ENCODE results near the gene CYBC1.

CYBC1 gene

DNA sequence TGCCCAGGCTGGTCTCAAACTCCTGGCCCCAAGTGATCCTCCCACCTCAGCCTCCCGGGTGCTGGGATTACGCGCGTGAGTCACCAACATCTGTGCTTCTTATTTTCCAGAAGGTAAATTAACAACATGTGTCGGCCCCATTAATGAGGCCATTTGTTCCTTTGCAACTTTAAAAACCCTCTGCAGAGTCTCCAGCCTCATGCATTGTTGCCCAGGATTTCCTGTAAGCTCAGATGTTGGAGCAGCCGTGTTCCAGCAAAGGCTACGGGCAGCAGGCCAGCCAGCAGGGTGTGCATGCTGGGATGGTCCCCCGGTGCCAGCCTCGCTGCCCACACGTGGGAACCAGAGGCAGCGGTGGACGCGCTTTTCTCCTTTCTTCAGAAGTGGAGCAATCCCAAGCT, 51.5 kb downstream of the CYBC1 start:
- no peak overlapping the region for H3K9ac ChIP-seq (ENCODE audit: insufficient read length)
- H3K36me3 ChIP-seq (ENCODE audit: insufficient read depth, low read length) = no peaks in the 10 kb centered on the region; the same call in 1 of the 2 replicates
- TF ChIP-seq POLR2AphosphoS5 (IDR thresholded peaks at IDR 0.05; ENCODE audit: borderline replicate concordance, low read depth, low read length) = no peak
- DNase-seq (ENCODE audit: low read depth, low spot score) = no peak
- H3K9me3 ChIP-seq (ENCODE audit: low read depth, low read length) = no peaks in the 10 kb centered on the region
- peak overlapping the region; percentile 21 for H3K4me3 ChIP-seq
- H3K27ac ChIP-seq = peak overlapping the region; percentile 76

DNA sequence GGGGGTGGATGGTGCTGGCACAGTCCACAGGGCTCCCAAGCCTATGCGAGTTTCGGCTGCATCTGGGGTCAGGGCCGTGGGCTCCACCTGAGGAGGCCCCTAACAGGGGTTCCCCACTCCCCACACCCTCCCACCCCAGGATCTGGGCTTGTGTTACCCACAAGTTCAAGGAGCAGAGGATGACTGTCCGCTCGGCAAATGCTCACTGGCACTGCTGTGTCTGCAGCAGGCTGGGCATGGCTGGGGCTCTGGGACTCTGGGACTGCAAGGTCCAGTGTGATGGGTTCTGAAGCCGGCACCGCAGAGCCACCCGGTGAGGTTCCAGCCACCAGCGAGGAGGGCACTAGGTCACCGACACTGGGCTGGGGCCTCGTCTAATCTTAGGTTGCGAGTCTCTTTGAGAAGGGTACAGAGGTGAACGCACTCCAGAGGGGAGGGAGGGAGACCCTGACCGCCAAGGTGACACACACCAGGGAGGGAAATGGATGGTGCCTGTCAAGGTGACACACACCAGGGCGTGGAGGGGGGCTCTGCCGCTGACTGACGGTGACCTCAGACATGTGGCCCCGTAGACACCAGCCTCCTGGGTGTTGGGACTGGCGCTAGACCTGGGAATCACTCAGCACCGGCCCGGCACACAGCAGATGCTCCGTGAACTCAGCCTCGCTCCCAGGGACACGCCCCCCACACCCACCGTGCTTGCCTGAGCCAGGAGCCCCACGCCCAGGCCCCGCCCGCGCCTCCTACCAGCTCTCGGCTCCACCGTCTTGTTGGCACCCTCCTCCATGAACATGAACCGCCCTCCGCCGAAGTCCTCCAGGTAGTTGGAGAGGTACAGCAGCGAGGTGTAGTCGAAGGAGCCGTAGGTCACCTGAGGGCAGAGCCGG, 52.9 kb downstream of the CYBC1 start:
- Histone ChIP-seq H3K27ac (no peak overlapping the region), H3K9ac (ENCODE audit: insufficient read length) (no peak overlapping the region), H3K4me3 (no peak overlapping the region), H3K9me3 (ENCODE audit: low read depth, low read length) (no peaks in the 10 kb centered on the region), H3K36me3 (ENCODE audit: insufficient read depth, low read length) (no peaks in the 10 kb centered on the region)
- TF ChIP-seq FOXP2 (optimal IDR thresholded peaks at IDR 0.05; ENCODE audit: control extremely low read depth, extremely low read length, insufficient read depth) (no peak), EZH2 (IDR thresholded peaks at IDR 0.05) (no peak), POLR2AphosphoS5 (IDR thresholded peaks at IDR 0.05; ENCODE audit: borderline replicate concordance, low read depth, low read length) (no peak)
- DNase-seq (ENCODE audit: low read depth, low spot score) = no peak

- Histone ChIP-seq H3K27ac (peak overlapping the region; percentile 2; the same call in 1 of the 2 replicates), H3K9ac (ENCODE audit: insufficient read length) (no peak overlapping the region), H3K9me3 (ENCODE audit: low read depth, low read length) (no peaks in the 10 kb centered on the region), H3K36me3 (ENCODE audit: insufficient read depth, low read length) (no peaks in the 10 kb centered on the region; the same call in 1 of the 2 replicates), H3K4me3 (no peak overlapping the region)
- TF ChIP-seq POLR2AphosphoS5 (IDR thresholded peaks at IDR 0.05; ENCODE audit: borderline replicate concordance, low read depth, low read length) (no peak), EZH2 (IDR thresholded peaks at IDR 0.05) (no peak), FOXP2 (optimal IDR thresholded peaks at IDR 0.05; ENCODE audit: control extremely low read depth, extremely low read length, insufficient read depth) (no peak)
- no peak for DNase-seq (ENCODE audit: low read depth, low spot score)
Measured at GRCh38 chr17:82396601-82397435, 53.7 kb downstream of the CYBC1 start.

DNA sequence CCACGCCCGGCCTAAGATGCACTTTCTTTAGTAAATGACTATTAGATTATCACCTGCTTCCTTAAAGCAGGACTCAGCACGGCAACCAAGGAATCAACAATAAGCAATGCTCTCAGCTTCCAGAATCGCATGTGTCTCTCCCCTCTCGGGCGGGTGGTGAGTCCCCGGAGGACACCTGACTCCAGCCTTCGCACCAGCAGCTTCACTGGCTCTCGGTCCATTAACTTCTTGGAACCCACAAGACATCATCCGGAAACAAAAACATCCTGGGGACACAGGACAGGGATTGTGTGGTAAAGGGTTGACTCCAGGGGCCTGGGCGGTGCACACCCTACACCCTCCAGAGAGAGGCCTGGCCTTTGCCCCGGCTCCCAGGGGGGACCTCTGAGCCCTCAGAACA, 56.3 kb downstream of the CYBC1 start:
- H3K4me3 ChIP-seq = no peak overlapping the region
- no peak overlapping the region for H3K9ac ChIP-seq (ENCODE audit: insufficient read length)
- no peak overlapping the region for H3K27ac ChIP-seq
- TF ChIP-seq FOXP2 (optimal IDR thresholded peaks at IDR 0.05; ENCODE audit: control extremely low read depth, extremely low read length, insufficient read depth) (no peak), EZH2 (IDR thresholded peaks at IDR 0.05) (no peak), POLR2AphosphoS5 (IDR thresholded peaks at IDR 0.05; ENCODE audit: borderline replicate concordance, low read depth, low read length) (no peak)
- no peaks in the 10 kb centered on the region for H3K9me3 ChIP-seq (ENCODE audit: low read depth, low read length)
- H3K36me3 ChIP-seq (ENCODE audit: insufficient read depth, low read length) = no peaks in the 10 kb centered on the region; the same call in 1 of the 2 replicates
- DNase-seq (ENCODE audit: low read depth, low spot score) = no peak

DNA sequence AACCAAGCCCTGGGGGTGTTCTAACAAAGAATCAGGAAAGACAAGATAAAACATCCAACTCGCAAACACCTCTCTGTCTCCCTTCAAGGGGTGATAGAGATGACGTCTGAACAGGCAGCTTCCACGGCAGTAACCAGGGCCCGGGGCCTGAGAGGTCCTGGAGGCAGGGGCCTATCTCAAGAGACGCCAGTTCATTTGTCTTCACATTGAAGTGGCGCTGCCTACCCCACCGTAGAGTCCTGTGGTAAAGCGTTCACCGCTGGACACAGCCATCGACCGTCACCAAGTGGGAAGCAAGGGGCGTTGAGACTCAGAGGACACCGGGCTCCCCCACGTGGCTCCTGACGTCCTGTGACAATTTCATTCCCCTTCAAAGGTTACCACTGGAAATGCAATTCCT, 57.6 kb downstream of the CYBC1 start:
- no peaks in the 10 kb centered on the region; the same call in 1 of the 2 replicates for H3K36me3 ChIP-seq (ENCODE audit: insufficient read depth, low read length)
- H3K9ac ChIP-seq (ENCODE audit: insufficient read length) = no peak overlapping the region
- DNase-seq (ENCODE audit: low read depth, low spot score) = no peak
- H3K27ac ChIP-seq = peak overlapping the region; percentile 34; the same call in 1 of the 2 replicates
- no peak for TF ChIP-seq POLR2AphosphoS5 (IDR thresholded peaks at IDR 0.05; ENCODE audit: borderline replicate concordance, low read depth, low read length)
- no peak for TF ChIP-seq FOXP2 (optimal IDR thresholded peaks at IDR 0.05; ENCODE audit: control extremely low read depth, extremely low read length, insufficient read depth)
- TF ChIP-seq EZH2 (IDR thresholded peaks at IDR 0.05) = no peak
- H3K4me3 ChIP-seq = no peak overlapping the region
- H3K9me3 ChIP-seq (ENCODE audit: low read depth, low read length) = no peaks in the 10 kb centered on the region

All from SK-N-MC (cell line).